HG03064 (cell line): ENCODE results near the gene APOBR.
"Not testable (repeated sequence)": the region's sequence is repeated elsewhere in the genome, so short reads cannot be mapped to it uniquely, and the experiment has no call there.

Experiments used
- ATAC-seq: cut with Tn5 transposase; IDR thresholded peaks from one replicate; pipeline ENCODE4 v1.9.1; 2021; ENCODE audit warnings: low read depth; ENCODE audit not compliant: unreplicated experiment

Gene APOBR

DNA sequence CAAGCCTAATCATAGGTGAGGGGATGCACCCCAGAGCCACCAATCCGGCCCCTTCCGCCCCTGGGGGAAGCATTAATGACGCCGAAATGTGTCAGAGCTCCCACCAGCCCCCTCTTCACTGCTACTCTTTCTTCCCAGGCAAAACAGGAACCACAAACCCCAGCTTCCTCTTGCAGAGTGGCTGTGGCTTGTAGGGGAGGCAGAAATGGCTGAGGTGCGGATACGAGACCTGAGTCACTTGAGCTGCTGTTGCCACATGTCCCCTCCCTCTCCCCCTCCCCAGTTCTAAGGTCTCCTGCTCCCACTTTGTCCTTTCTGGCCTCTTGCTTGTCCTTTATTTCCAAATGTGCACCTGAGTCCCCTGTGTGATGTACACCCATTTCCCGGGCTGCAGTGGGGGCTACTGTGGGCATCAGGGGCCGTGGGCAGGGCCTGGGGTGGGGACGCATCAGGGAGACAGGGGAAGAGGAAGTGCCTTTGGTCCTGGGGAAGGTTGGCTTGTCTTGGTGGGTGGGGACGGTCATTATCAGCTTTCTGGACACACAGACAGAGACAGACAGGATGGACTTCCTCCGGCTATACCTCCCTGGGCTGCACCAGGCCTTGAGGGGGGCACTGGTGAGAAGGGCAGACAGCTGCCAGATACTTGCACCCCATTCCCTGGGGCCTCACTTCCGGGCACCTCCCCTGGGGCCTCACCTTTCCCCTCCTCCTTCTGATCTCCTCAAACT lies at the start of gene APOBR:
Gene APOBR, plus strand, starts transcription at position 523 of the 731 bp plus-strand sequence. Its CDS starts 39 bp downstream, at position 562.
- no peak for ATAC-seq

DNA sequence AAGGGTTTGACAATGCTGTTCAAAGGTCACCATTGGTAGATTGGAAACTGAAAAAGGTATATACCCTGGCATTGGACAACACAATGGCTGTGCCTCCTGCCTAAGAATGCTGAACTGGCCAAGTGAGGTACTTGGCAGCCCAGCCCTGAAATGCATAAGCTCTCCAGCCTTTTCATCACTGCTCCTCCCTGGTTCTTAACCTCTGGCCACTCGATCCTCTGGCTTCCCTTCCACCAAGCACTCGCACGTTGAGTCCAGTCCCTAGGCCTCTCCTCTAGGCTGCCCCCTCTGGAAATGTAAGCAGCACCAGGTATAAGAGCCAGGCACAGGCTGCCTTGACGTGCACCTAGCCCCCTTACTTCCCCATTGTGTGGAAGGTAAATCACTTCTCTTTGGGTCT lies 48.1 kb upstream of the APOBR start:
- ATAC-seq = not testable (repeated sequence)

GRCh38 chr16:28447081-28447480 lies 47.4 kb upstream of the APOBR start:
- ATAC-seq = not testable (repeated sequence)

GRCh38 chr16:28473714-28474265 lies 20.7 kb upstream of the APOBR start:
- ATAC-seq = no peak

DNA sequence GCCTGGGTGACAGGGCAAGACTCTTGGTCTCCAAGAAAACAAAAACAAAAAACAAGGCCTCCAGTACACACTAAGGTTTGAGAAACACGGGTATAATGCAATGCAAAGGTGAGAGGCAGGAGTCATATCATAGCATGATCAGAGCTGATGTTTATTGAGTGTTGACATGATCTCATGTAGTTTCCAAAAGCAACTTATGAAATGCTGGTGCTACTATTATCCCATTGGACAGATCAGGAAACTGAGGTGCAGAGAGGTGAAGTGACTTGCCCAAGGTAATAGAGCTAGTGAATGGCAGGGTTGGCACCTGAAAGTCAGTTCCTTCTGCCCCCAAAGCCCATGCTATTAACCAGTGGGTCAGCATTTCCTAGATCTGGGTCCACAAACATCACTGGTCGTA lies 19.2 kb upstream of the APOBR start:
- ATAC-seq = no peak

DNA sequence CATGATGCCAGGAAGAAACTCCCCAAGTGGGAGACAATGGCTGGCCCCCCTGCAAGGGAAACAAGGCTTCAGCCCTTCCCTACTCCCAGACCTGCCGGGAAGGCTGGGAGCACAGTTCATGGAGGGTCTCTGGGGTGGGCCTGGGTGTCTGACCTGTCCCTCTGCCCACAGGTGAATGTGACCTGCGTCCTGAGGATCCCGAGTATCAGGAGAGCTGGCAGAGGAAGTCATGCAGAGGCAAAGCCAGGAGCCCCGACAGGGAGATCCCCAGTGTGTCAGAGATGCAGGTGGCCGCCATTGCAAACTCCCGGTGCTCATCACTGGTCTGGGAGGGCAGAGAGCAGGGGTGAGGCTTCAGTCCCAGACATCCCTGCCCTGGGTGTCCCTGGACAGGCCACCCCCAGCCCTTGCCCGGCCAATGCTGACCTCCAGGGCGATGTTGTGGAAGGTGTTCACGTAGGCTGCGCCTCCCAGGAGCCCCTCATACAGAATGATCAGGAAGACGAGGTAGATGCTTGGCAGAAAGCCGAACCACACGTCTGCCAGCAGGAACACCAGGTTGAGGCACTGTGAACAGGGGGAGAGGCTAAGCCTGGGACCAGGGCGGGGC lies 17.0 kb upstream of the APOBR start:
- ATAC-seq = no peak

GRCh38 chr16:28478506-28479180 lies 15.8 kb upstream of the APOBR start:
- no peak for ATAC-seq

- no peak for ATAC-seq
Measured at GRCh38 chr16:28482026-28482425, 12.4 kb upstream of the APOBR start.

DNA sequence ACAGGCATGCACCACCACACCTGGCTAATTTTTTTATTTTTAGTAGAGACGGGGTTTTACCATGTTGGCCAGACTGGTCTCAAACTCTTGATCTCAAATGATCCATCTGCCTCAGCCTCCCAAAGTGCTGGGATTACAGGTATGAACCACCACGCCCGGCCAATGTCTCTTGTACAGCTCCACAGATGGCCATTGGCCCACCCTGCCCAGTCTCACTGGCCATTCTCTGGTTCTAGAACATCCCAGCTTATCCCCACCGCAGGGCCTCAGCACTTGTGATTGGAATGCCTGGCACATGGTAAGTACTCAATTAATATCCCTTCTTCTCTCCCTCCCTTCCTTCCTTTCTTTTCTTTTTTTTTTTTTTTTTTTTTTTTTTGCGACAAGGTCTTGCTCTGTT lies 11.1 kb upstream of the APOBR start:
- not testable (repeated sequence) for ATAC-seq

GRCh38 chr16:28486266-28486665 lies 8.2 kb upstream of the APOBR start:
- no peak for ATAC-seq

- no peak for ATAC-seq
Measured at GRCh38 chr16:28491230-28491969, 3.0 kb upstream of the APOBR start.

- peak; percentile 57 for ATAC-seq
Measured at GRCh38 chr16:28491970-28492474, 2.4 kb upstream of the APOBR start, which contains the start of gene CLN3. Gene CLN3, minus strand, starts transcription at chr16:28492074. Its CDS starts 315 bp downstream, at chr16:28491759.

DNA sequence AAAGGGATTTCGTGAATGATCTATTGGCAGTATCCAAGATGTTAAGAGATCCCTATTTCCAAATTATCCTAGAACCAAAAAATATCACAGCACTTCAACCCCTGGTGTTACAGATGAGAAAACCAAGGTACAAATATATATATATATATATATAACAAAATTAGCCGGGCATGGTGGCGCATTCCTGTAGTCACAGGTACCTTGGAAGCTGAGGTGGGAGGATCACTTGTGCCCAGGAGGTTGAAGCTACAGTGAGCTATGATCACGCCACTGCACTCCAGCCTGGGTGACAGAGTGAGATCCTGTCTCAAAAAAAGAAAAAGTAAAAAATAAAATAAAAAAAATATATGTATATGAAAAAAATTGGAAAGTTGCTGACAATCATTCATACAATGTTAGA lies 1.9 kb upstream of the APOBR start:
- no peak for ATAC-seq

DNA sequence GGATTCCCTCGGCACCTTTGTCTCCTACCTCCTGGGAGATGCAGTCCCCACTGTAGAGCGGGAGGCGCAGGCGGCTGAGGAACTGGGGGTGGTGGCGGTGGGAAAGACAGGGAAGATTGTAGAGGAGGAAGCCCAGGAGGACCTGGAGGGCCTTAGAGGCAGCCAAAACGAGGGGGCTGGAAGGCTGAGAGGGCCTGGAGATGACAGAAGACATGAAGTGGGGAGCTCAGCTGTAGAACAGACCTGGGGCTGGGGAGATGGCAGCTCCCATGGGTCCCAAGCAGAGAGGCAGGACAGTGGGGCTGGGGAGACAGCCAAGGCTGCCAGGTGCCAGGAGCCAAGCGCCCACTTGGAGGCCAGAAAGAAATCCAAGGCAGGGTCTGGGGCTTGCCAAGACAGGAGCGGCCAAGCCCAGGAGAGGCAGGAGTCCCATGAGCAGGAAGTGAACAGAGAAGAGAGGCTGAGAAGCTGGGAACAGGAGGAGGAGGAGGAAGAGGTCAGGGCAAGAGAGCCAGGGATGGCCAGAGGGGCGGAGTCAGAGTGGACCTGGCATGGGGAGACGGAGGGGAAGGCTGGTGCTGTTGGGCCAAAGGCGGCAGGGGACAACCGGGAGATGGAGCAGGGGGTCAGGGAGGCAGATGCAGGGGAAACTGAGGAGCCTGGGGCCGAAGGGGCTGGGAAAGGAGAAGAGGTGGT lies 803 bp downstream of the APOBR start:
- no peak for ATAC-seq

DNA sequence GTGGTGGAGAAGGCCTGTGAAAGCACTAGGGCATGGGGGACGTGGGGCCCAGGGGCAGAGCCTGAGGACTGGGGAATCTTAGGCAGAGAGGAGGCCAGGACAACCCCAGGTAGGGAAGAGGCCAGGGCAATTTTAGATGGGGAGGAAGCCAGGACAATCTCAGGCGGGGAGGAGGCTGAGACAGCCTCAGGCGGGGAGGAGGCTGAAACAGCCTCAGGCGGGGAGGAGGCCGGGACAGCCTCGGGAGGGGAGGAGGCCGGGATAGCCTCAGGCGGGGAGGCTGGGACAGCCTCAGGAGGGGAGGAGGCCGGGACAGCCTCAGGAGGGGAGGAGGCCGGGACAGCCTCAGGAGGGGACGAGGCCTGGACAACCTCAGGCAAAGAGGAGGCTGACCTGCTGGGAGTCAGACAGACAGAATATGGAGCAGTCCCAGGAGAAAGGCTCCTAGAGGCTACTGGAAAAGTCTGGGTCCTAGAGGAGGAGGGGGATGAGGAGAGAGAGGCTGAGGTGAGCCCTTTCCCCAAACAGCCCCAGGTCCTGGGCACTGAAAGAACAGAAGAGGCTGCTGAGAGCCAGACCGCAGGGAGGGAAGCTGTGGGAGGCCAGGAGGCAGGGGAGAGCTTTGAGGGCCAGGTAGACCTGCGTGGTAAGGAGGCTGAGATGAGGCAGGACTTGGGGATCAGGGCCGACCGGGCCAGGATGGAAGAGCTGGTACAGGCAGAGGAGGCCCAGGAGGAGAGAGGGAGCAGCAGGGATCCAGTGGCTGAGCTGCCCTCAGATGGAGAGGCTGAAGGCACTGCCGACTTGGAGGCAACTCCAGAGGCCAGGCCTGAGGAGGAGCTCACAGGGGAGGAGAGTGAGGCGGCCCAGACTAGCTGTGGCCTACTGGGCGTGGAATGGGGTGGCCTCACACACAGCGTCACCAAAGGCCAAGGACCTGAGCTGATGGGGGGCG lies 1.6 kb downstream of the APOBR start:
- ATAC-seq = no peak

GRCh38 chr16:28496844-28497243 lies 2.4 kb downstream of the APOBR start:
- no peak for ATAC-seq

DNA sequence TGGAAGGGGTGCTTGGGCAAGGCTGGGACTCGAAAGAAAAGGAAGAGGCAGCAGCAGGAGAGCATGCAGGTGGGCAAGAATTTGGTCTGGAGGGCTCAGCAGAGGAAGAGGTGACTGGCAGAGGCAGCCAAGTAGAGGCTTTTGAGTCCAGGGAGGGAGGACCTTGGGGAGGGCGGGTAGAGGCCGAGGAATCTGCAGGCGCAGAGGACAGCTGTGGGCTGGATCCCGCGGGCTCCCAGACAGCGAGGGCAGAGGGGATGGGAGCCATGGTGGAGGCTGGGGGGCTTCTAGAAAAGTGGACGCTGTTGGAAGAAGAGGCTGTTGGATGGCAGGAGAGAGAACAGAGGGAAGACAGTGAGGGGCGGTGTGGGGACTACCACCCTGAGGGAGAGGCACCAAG lies 2.9 kb downstream of the APOBR start:
- ATAC-seq = no peak

DNA sequence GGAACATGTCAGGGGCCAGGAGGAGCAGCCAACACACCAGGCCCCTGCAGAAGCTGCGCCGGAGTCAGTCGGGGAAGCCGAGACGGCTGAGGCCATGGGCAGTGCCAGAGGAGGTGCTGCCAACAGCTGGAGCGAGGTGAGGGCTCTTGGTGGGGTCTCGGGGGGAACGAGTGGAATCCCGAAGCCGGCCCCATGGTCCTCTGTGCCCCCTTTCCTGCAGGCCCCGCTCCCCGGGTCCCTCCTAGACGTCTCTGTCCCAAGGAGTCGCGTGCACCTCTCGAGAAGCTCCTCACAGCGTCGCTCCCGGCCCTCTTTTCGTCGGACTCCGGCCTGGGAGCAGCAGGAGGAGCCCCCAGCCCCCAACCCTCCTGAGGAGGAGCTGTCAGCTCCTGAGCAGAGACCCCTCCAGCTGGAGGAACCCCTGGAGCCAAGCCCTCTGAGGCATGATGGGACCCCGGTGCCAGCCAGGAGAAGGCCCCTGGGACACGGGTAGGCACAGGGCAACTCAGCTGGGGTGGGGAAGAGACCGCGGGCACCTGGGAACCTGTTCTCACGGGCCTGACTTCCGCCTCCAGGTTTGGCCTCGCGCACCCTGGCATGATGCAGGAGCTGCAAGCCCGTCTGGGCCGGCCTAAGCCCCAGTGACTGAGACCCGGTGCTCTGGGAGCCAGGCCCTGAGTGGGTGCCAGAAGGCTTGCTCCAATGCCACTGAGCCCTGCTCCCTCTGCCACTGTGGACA lies 3.6 kb downstream of the APOBR start:
- ATAC-seq = no peak
